Left lung (tissue), 10 donors: ENCODE results near the gene FLYWCH1. TPM values are rescaled to one million over a fixed set of nuclear protein-coding genes. Genes with fewer than 3 reads are reported as not detected.

Experiments used
- ATAC-seq: fragments of 200-7000 bp; cut with Tn5 transposase; one replicate; pipeline ENCODE4 v1.9.1; 2020; ENCODE audit warnings: moderate library complexity
- DNase-seq, 4 donors: peaks; one replicate each; pipeline ENCODE4 v3.0.0-alpha.2; 2013 to 2020
- H3K27ac ChIP-seq, 2 donors: fragments of 200-600 bp; sonication (generic) in 1 of 2; one replicate each; pipeline versions ENCODE4 v1.5.0 to v1.8.0; 2020 to 2021
- H3K27me3 ChIP-seq, 2 donors: fragments of 200-600 bp; sonication (generic) in 1 of 2; one replicate each; pipeline versions ENCODE4 v1.5.0 to v1.8.0; 2020 to 2021
- H3K36me3 ChIP-seq, 2 donors: fragments of 200-600 bp; sonication (generic) in 1 of 2; one replicate each; pipeline versions ENCODE4 v1.5.0 to v1.8.0; 2020 to 2021
- H3K4me1 ChIP-seq, 2 donors: fragments of 200-600 bp; one replicate each; pipeline ENCODE4 v1.8.0; 2021
- H3K4me3 ChIP-seq, 2 donors: fragments of 200-600 bp; sonication (generic) in 1 of 2; one replicate each; pipeline versions ENCODE4 v1.5.0 to v1.8.0; 2020 to 2021; ENCODE audit warnings: mild to moderate bottlenecking in 1 of 2
- H3K9me3 ChIP-seq, 2 donors: fragments of 200-600 bp; sonication (generic) in 1 of 2; one replicate each; pipeline versions ENCODE4 v1.5.0 to v1.8.0; 2020 to 2021
- CTCF ChIP-seq, 2 donors: fragments of 200-600 bp; sonication (generic) in 1 of 2; IDR thresholded peaks; one replicate each; pipeline versions ENCODE4 v1.5.0 to v1.8.0; 2021; ENCODE audit warnings: antibody characterized with exemption in 2 of 2
- intact Hi-C, 2 donors: fragments of 100-400 bp; cut with DNase I; formaldehyde crosslinking; loops; one replicate each; pipeline versions ENCODE4 v1.11.2 to v1.14.2; 2022
- polyA plus RNA-seq, 6 donors: library from polyadenylated mRNA; unstranded; fragments of 120-200 nt; gene quantifications; one replicate each; pipeline ENCODE4 v1.2.1, GENCODE V29; 2013; ENCODE audit not compliant: insufficient read length in 6 of 6
- total RNA-seq, 2 donors: library from RNA; stranded (reverse); fragmentation: NEBNext Ultra II Directional; extraction: Animal tissue kit (Norgen Biotek cat#: 25700); gene quantifications; one replicate each; pipeline ENCODE4 v1.2.1, GENCODE V29; 2021
- donor health status: DM: no; HTN: yes; CAD: no.
- donor health status: DM: no; HTN: no; CAD: no.

Gene FLYWCH1
- total and polyA plus RNA-seq, 8 donors, result 17.2 to 42.9 (median 26.4) TPM

- Histone ChIP-seq H3K9me3 (no peaks in the 10 kb centered on the region), H3K36me3 (peaks cover 0 to 50% of the 10 kb centered on the region in 2 donors), H3K27me3 (no peaks in the 10 kb centered on the region), H3K27ac (no peak overlapping the region), H3K4me1 (no peaks in the 10 kb centered on the region), H3K4me3 (no peak overlapping the region)
- TF ChIP-seq CTCF (IDR thresholded peaks at IDR 0.05), result no peak
- intact Hi-C loops, result no loop called here
- no peak for DNase-seq
- no peak for ATAC-seq
Measured at GRCh38 chr16:2946649-2947048, 34.9 kb downstream of the FLYWCH1 start.

GRCh38 chr16:2948807-2949704, 37.3 kb downstream of the FLYWCH1 start:
- H3K4me1 ChIP-seq, result no peaks in the 10 kb centered on the region
- H3K9me3 ChIP-seq, result no peaks in the 10 kb centered on the region
- H3K27ac ChIP-seq, result no peak overlapping the region
- peaks cover 0 to 27% of the 10 kb centered on the region in 2 donors for H3K36me3 ChIP-seq
- ATAC-seq (no peak), DNase-seq (no peak)
- intact Hi-C loops, result no loop called here
- peaks cover 0 to 7% of the 10 kb centered on the region in 2 donors for H3K27me3 ChIP-seq
- no peak overlapping the region for H3K4me3 ChIP-seq
- TF ChIP-seq CTCF (IDR thresholded peaks at IDR 0.05), result no peak

- no peak overlapping the region for H3K27ac ChIP-seq
- H3K36me3 ChIP-seq, result peaks cover 0 to 22% of the 10 kb centered on the region in 2 donors
- H3K4me1 ChIP-seq, result no peaks in the 10 kb centered on the region
- peaks cover under 1 to 15% of the 10 kb centered on the region in 2 donors for H3K27me3 ChIP-seq
- no peaks in the 10 kb centered on the region for H3K9me3 ChIP-seq
- H3K4me3 ChIP-seq, result no peak overlapping the region
- DNase-seq (no peak), ATAC-seq (no peak)
- no peak for TF ChIP-seq CTCF (IDR thresholded peaks at IDR 0.05)
- intact Hi-C loops, result no loop called here
Measured at GRCh38 chr16:2949705-2950352, 38.1 kb downstream of the FLYWCH1 start.

GRCh38 chr16:2950353-2950724, 38.6 kb downstream of the FLYWCH1 start:
- ATAC-seq (no peak), DNase-seq (no peak)
- intact Hi-C loops, result no loop called here
- Histone ChIP-seq H3K27me3 (peaks cover 6 to 20% of the 10 kb centered on the region in 2 donors), H3K4me3 (no peak overlapping the region), H3K9me3 (no peaks in the 10 kb centered on the region), H3K36me3 (peaks cover 0 to 22% of the 10 kb centered on the region in 2 donors), H3K27ac (no peak overlapping the region), H3K4me1 (peaks cover 0 to 1% of the 10 kb centered on the region in 2 donors)
- TF ChIP-seq CTCF (IDR thresholded peaks at IDR 0.05), result no peak

GRCh38 chr16:2950773-2951172, 39.0 kb downstream of the FLYWCH1 start:
- ATAC-seq (no peak), DNase-seq (no peak)
- no peaks in the 10 kb centered on the region for H3K9me3 ChIP-seq
- H3K27me3 ChIP-seq, result peaks cover 10 to 24% of the 10 kb centered on the region in 2 donors
- no peak overlapping the region for H3K27ac ChIP-seq
- peaks cover 0 to 22% of the 10 kb centered on the region in 2 donors for H3K36me3 ChIP-seq
- TF ChIP-seq CTCF (IDR thresholded peaks at IDR 0.05), result no peak
- H3K4me3 ChIP-seq, result no peak overlapping the region
- H3K4me1 ChIP-seq, result peaks cover 0 to 6% of the 10 kb centered on the region in 2 donors
- intact Hi-C loops, result no loop called here
